ENCODE measurements around the gene WASF2. TPM values are rescaled to one million over a fixed set of nuclear protein-coding genes. Genes with fewer than 3 reads are reported as not detected.
"Not testable (repeated sequence)": the region's sequence is repeated elsewhere in the genome, so short reads cannot be mapped to it uniquely, and the experiment has no call there.

The WASF2 gene
- polyA plus RNA-seq, 1 donor from 2014 or later = 2.5 TPM

- no peak overlapping the region for H3K27ac ChIP-seq (ENCODE audit: low read length)
- H3K4me2 ChIP-seq (ENCODE audit: low read length) = no peak overlapping the region
- no peaks in the 10 kb centered on the region for H3F3A ChIP-seq (ENCODE audit: insufficient read depth, low read length, poor library complexity, severe bottlenecking)
- H3K9ac ChIP-seq (ENCODE audit: low read length) = no peak overlapping the region
- no peaks in the 10 kb centered on the region for H3K36me3 ChIP-seq (ENCODE audit: insufficient read depth, low read length)
- no peaks in the 10 kb centered on the region for H3K9me3 ChIP-seq (ENCODE audit: low read length)
- H2AFZ ChIP-seq (ENCODE audit: low read depth, low read length) = no peak overlapping the region
- H4K20me1 ChIP-seq (ENCODE audit: insufficient read depth) = no peaks in the 10 kb centered on the region
- H3K4me3 ChIP-seq (ENCODE audit: low read length) = no peak overlapping the region
- TF ChIP-seq CTCF (IDR thresholded peaks at IDR 0.05; ENCODE audit: poor library complexity, severe bottlenecking) (no peak), REST (IDR thresholded peaks at IDR 0.05; ENCODE audit: borderline replicate concordance) (no peak), EZH2 (IDR thresholded peaks at IDR 0.05; ENCODE audit: borderline replicate concordance, insufficient read depth, low read length, poor library complexity, severe bottlenecking) (no peak), SMC3 (conservative IDR thresholded peaks at IDR 0.05; ENCODE audit: poor library complexity) (no peak)
- no peaks in the 10 kb centered on the region for H3K9me2 ChIP-seq (ENCODE audit: insufficient read depth, low read length)
- H3K79me2 ChIP-seq (replicated peaks; ENCODE audit: insufficient read depth, low read length) = peaks cover 46% of the 10 kb centered on the region
- H3K27me3 ChIP-seq (ENCODE audit: insufficient read depth, low read depth, low read length) = no peaks in the 10 kb centered on the region
These were observed 14.2 kb downstream of the WASF2 start for GRCh38 chr1:27475720-27476119.

GRCh38 chr1:27473755-27474154 lies 16.2 kb downstream of the WASF2 start:
- H3K9ac ChIP-seq (ENCODE audit: low read length) = no peak overlapping the region
- no peak overlapping the region for H3K4me3 ChIP-seq (ENCODE audit: low read length)
- no peaks in the 10 kb centered on the region for H4K20me1 ChIP-seq (ENCODE audit: insufficient read depth)
- H3K9me2 ChIP-seq (ENCODE audit: insufficient read depth, low read length) = no peaks in the 10 kb centered on the region
- no peaks in the 10 kb centered on the region for H3K36me3 ChIP-seq (ENCODE audit: insufficient read depth, low read length)
- no peak overlapping the region for H3K27ac ChIP-seq (ENCODE audit: low read length)
- no peak overlapping the region for H3K4me2 ChIP-seq (ENCODE audit: low read length)
- no peaks in the 10 kb centered on the region for H3K9me3 ChIP-seq (ENCODE audit: low read length)
- H3K79me2 ChIP-seq (replicated peaks; ENCODE audit: insufficient read depth, low read length) = peaks cover 51% of the 10 kb centered on the region
- H2AFZ ChIP-seq (ENCODE audit: low read depth, low read length) = no peak overlapping the region
- no peaks in the 10 kb centered on the region for H3K27me3 ChIP-seq (ENCODE audit: insufficient read depth, low read depth, low read length)
- H3F3A ChIP-seq (ENCODE audit: insufficient read depth, low read length, poor library complexity, severe bottlenecking) = no peaks in the 10 kb centered on the region
- TF ChIP-seq TAF1 (IDR thresholded peaks at IDR 0.05; ENCODE audit: low read depth) = no peak
- no peak for TF ChIP-seq MXI1 (conservative IDR thresholded peaks at IDR 0.05; ENCODE audit: poor library complexity, severe bottlenecking)
- TF ChIP-seq CTCF (IDR thresholded peaks at IDR 0.05; ENCODE audit: poor library complexity, severe bottlenecking) = no peak
- TF ChIP-seq EP300 (conservative IDR thresholded peaks at IDR 0.05; ENCODE audit: poor library complexity, severe bottlenecking) = no peak
- no peak for TF ChIP-seq RAD21 (conservative IDR thresholded peaks at IDR 0.05)
- TF ChIP-seq POLR2AphosphoS5 (IDR thresholded peaks at IDR 0.05) = no peak
- no peak for TF ChIP-seq SMC3 (conservative IDR thresholded peaks at IDR 0.05; ENCODE audit: poor library complexity)
- TF ChIP-seq EZH2 (IDR thresholded peaks at IDR 0.05; ENCODE audit: borderline replicate concordance, insufficient read depth, low read length, poor library complexity, severe bottlenecking) = no peak
- TF ChIP-seq REST (IDR thresholded peaks at IDR 0.05; ENCODE audit: borderline replicate concordance) = no peak

- not testable (repeated sequence) for H3K27ac ChIP-seq (ENCODE audit: low read length); H4K20me1 ChIP-seq (ENCODE audit: insufficient read depth); H3K36me3 ChIP-seq (ENCODE audit: insufficient read depth, low read length); H2AFZ ChIP-seq (ENCODE audit: low read depth, low read length); H3K9ac ChIP-seq (ENCODE audit: low read length); H3K9me2 ChIP-seq (ENCODE audit: insufficient read depth, low read length); H3F3A ChIP-seq (ENCODE audit: insufficient read depth, low read length, poor library complexity, severe bottlenecking); H3K9me3 ChIP-seq (ENCODE audit: low read length); H3K4me2 ChIP-seq (ENCODE audit: low read length); H3K27me3 ChIP-seq (ENCODE audit: insufficient read depth, low read depth, low read length); H3K4me3 ChIP-seq (ENCODE audit: low read length)
- H3K79me2 ChIP-seq (replicated peaks; ENCODE audit: insufficient read depth, low read length) = peaks cover 51% of the 10 kb centered on the region
These were observed 17.9 kb downstream of the WASF2 start for GRCh38 chr1:27472098-27472497.
